H9 (cell line): ENCODE measurements around the gene PRPH2. TPM values are rescaled to one million over a fixed set of nuclear protein-coding genes. Genes with fewer than 3 reads are reported as not detected.

Experiments
- DNase-seq: peaks from one replicate; pipeline ENCODE4 v3.0.0-alpha.2; 2017
- H2AFZ ChIP-seq: one replicate; pipeline ENCODE4 v1.6.1; 2013; ENCODE audit warnings: mild to moderate bottlenecking, low read length, control low read depth, moderate library complexity
- H2AK5ac ChIP-seq: 2 replicates; pipeline ENCODE4 v1.6.1; 2013; ENCODE audit warnings: low read length, control low read depth, mixed read lengths; ENCODE audit not compliant: insufficient read length
- H2BK120ac ChIP-seq: one replicate; pipeline ENCODE4 v1.6.1; 2013; ENCODE audit warnings: low read depth, mild to moderate bottlenecking, low read length, control low read depth, inconsistent platforms; ENCODE audit not compliant: poor library complexity, severe bottlenecking
- H2BK12ac ChIP-seq: 2 replicates; pipeline ENCODE4 v1.6.1; 2013; ENCODE audit warnings: low read length, control low read depth, mixed read lengths, low read depth; ENCODE audit not compliant: insufficient read length
- H2BK15ac ChIP-seq: 2 replicates; pipeline ENCODE4 v1.6.1; 2013; ENCODE audit warnings: low read depth, low read length, control low read depth
- H2BK20ac ChIP-seq: one replicate; pipeline ENCODE4 v1.6.1; 2013; ENCODE audit warnings: low read depth, mild to moderate bottlenecking, low read length, control low read depth, inconsistent platforms; ENCODE audit not compliant: poor library complexity, severe bottlenecking
- H2BK5ac ChIP-seq: 2 replicates; pipeline ENCODE4 v1.6.1; 2013; ENCODE audit warnings: low read length, control low read depth, mixed read lengths; ENCODE audit not compliant: insufficient read length
- H3K14ac ChIP-seq: 2 replicates; pipeline ENCODE4 v1.6.1; 2013; ENCODE audit warnings: low read length, control low read depth; ENCODE audit not compliant: insufficient read depth
- H3K18ac ChIP-seq: 2 replicates; pipeline ENCODE4 v1.6.1; 2013; ENCODE audit warnings: low read depth, mild to moderate bottlenecking, mixed read lengths, low read length, control low read depth; ENCODE audit not compliant: insufficient read length
- H3K23ac ChIP-seq: 2 replicates; pipeline ENCODE4 v1.6.1; 2013; ENCODE audit warnings: low read length, control low read depth, mixed read lengths, low read depth; ENCODE audit not compliant: insufficient read length
- H3K23me2 ChIP-seq: 2 replicates; pipeline ENCODE4 v1.6.1; 2013; ENCODE audit warnings: low read depth, mild to moderate bottlenecking, mixed read lengths, low read length, control low read depth; ENCODE audit not compliant: insufficient read length, poor library complexity, severe bottlenecking
- H3K27ac ChIP-seq: 2 replicates; pipeline ENCODE4 v1.5.1; 2013; ENCODE audit warnings: low read length, control low read depth, mixed read lengths, low read depth; ENCODE audit not compliant: insufficient read length
- H3K27me3 ChIP-seq: 2 replicates; pipeline ENCODE4 v1.6.1; 2013; ENCODE audit warnings: low read length, control low read depth, inconsistent platforms; ENCODE audit not compliant: insufficient read depth
- H3K4ac ChIP-seq: 2 replicates; pipeline ENCODE4 v1.6.1; 2013; ENCODE audit warnings: low read depth, mild to moderate bottlenecking, control low read depth, inconsistent platforms, low read length, moderate library complexity
- H3K4me1 ChIP-seq: 2 replicates; pipeline ENCODE4 v1.6.1; 2013; ENCODE audit warnings: low read length, control low read depth, inconsistent platforms; ENCODE audit not compliant: insufficient read depth
- H3K4me2 ChIP-seq: 2 replicates; pipeline ENCODE4 v1.6.1; 2013; ENCODE audit warnings: low read length, control low read depth, mixed read lengths; ENCODE audit not compliant: insufficient read length, insufficient read depth
- H3K56ac ChIP-seq: 2 replicates; pipeline ENCODE4 v1.6.1; 2013; ENCODE audit warnings: low read depth, mild to moderate bottlenecking, mixed read lengths, low read length, control low read depth; ENCODE audit not compliant: insufficient read length
- H3K79me1 ChIP-seq: 2 replicates; pipeline ENCODE4 v1.6.1; 2013; ENCODE audit warnings: low read depth, mild to moderate bottlenecking, moderate library complexity, low read length, control low read depth, inconsistent platforms; ENCODE audit not compliant: insufficient read depth, poor library complexity, severe bottlenecking
- H3K79me2 ChIP-seq: 2 replicates; pipeline ENCODE4 v1.6.1; 2013; ENCODE audit warnings: low read length, control low read depth, inconsistent platforms; ENCODE audit not compliant: insufficient read depth
- H3K9ac ChIP-seq: 2 replicates; pipeline ENCODE4 v1.6.1; 2013; ENCODE audit warnings: low read length, control low read depth, mixed read lengths; ENCODE audit not compliant: insufficient read length; ENCODE audit errors: extremely low read depth
- H3K9me3 ChIP-seq: one replicate; pipeline ENCODE4 v1.6.1; 2013; ENCODE audit warnings: low read depth, low read length, inconsistent platforms; ENCODE audit not compliant: control insufficient read depth
- H3T11ph ChIP-seq: one replicate; pipeline ENCODE4 v1.6.1; 2013; ENCODE audit warnings: mild to moderate bottlenecking, low read length, control low read depth, inconsistent platforms
- H4K20me1 ChIP-seq: one replicate; pipeline ENCODE4 v1.6.1; 2013; ENCODE audit not compliant: control insufficient read depth, insufficient read length, insufficient read depth
- H4K5ac ChIP-seq: 2 replicates; pipeline ENCODE4 v1.6.1; 2013; ENCODE audit warnings: low read depth, mild to moderate bottlenecking, mixed read lengths, low read length, control low read depth; ENCODE audit not compliant: insufficient read length
- H4K8ac ChIP-seq: replicated peaks from 2 replicates; pipeline ENCODE4 v1.6.1; 2013; ENCODE audit warnings: low read length, control low read depth, mixed read lengths, low read depth; ENCODE audit not compliant: insufficient read length
- H4K91ac ChIP-seq: 2 replicates; pipeline ENCODE4 v1.6.1; 2013; ENCODE audit warnings: low read depth, mild to moderate bottlenecking, moderate library complexity, mixed read lengths, low read length, control low read depth; ENCODE audit not compliant: insufficient read length
- H3K27ac Mint-ChIP-seq, 3 experiments: 2 replicates in 2 of 3; 3 replicates in 1 of 3; pipeline ENCODE4 v1.8.0; 2020 to 2021; ENCODE audit warnings: mixed read lengths in 3 of 3, mild to moderate bottlenecking in 1 of 3, moderate library complexity in 1 of 3
- H3K27me3 Mint-ChIP-seq: 2 replicates; pipeline ENCODE4 v1.8.0; 2021; ENCODE audit warnings: low read depth, mild to moderate bottlenecking, moderate library complexity, mixed read lengths
- H3K36me3 Mint-ChIP-seq, 3 experiments: 2 replicates in 2 of 3; 3 replicates in 1 of 3; pipeline ENCODE4 v1.8.0; 2020 to 2021; ENCODE audit warnings: low read depth in 3 of 3, mixed read lengths in 3 of 3; ENCODE audit not compliant: insufficient read depth in 1 of 3
- H3K4me1 Mint-ChIP-seq, 2 experiments: 2 replicates each; pipeline ENCODE4 v1.8.0; 2020; ENCODE audit warnings: mixed read lengths in 2 of 2
- H3K4me3 Mint-ChIP-seq, 2 experiments: 2 replicates in 1 of 2; 3 replicates in 1 of 2; pipeline ENCODE4 v1.8.0; 2020 to 2021; ENCODE audit warnings: mild to moderate bottlenecking in 2 of 2, mixed read lengths in 2 of 2, moderate library complexity in 1 of 2
- H3K9me3 Mint-ChIP-seq, 2 experiments: 2 replicates in 1 of 2; 3 replicates in 1 of 2; pipeline ENCODE4 v1.8.0; 2020; ENCODE audit warnings: mild to moderate bottlenecking in 2 of 2, mixed read lengths in 2 of 2, moderate library complexity in 1 of 2
- CTCF ChIP-seq: fragments of 200-600 bp; sonication (generic); conservative IDR thresholded peaks from 3 replicates; pipeline ENCODE4 v1.8.0; 2021; ENCODE audit warnings: antibody characterized with exemption, mild to moderate bottlenecking
- WGBS: extraction: QIAGEN DNeasy Blood & Tissue Kit; methylation state at CpG from one replicate; pipeline ENCODE4 v1.1.7; 2013; ENCODE audit warnings: missing lambda C conversion rate, low lambda C conversion rate, mixed read lengths; ENCODE audit not compliant: insufficient read length; ENCODE audit errors: extremely low coverage; 5-methylcytosine and 5-hydroxymethylcytosine counted together
- total RNA-seq: library from RNA; stranded (reverse); gene quantifications from 2 replicates; pipeline ENCODE4 v1.2.1, GENCODE V29; 2021

The PRPH2 gene
- total RNA-seq, 1 experiment from 2014 or later = 0.31 TPM

- Histone ChIP-seq H4K91ac (no peak overlapping the region), H3K23ac (no peak overlapping the region), H3K23me2 (no peaks in the 10 kb centered on the region), H2AK5ac (no peak overlapping the region), H2AFZ (no peak overlapping the region), H4K5ac (no peak overlapping the region), H4K20me1 (no peaks in the 10 kb centered on the region), H2BK12ac (no peak overlapping the region), H2BK5ac (no peak overlapping the region), H3K14ac (no peak overlapping the region), H2BK20ac (no peak overlapping the region), H3K9ac (no peak overlapping the region), H4K8ac (no peak overlapping the region), H3K27ac (no peak overlapping the region), H3T11ph (no peak overlapping the region), H3K18ac (no peak overlapping the region), H3K56ac (no peak overlapping the region), H3K4ac (no peak overlapping the region), H3K9me3 (no peaks in the 10 kb centered on the region), H3K27me3 (no peaks in the 10 kb centered on the region), H3K79me1 (no peaks in the 10 kb centered on the region), H3K4me1 (no peaks in the 10 kb centered on the region; the same call in 1 of the 2 replicates), H2BK15ac (no peak overlapping the region), H2BK120ac (no peak overlapping the region), H3K79me2 (no peaks in the 10 kb centered on the region), H3K4me2 (no peak overlapping the region)
- no peak for DNase-seq
- Mint-ChIP-seq H3K4me1 (peaks cover 21 to 29% of the 10 kb centered on the region in 2 experiments), H3K9me3 (peaks cover 16 to 21% of the 10 kb centered on the region in 2 experiments), H3K27ac (no peak overlapping the region), H3K27me3 (peaks cover 7% of the 10 kb centered on the region; the same call in 1 of the 2 replicates), H3K4me3 (no peak overlapping the region), H3K36me3 (peaks cover 6 to 21% (median 11%) of the 10 kb centered on the region in 3 experiments)
- TF ChIP-seq CTCF = no peak
- WGBS = no CpG with 5 or more reads among the region's 11 CpGs
These were observed 14.3 kb downstream of the PRPH2 start for GRCh38 chr6:42708096-42708495.
